ENCODE results near the gene RASGRP2. TPM values are rescaled to one million over a fixed set of nuclear protein-coding genes. Genes with fewer than 3 reads are reported as not detected.
A peak's percentile ranks its signal among the peaks of the same experiment; 100 is the strongest.

Gene RASGRP2
- total RNA-seq, 4 donors from 2014 or later = 34.5 to 84.9 (median 41.1) TPM

GRCh38 chr11:64776875-64777274 is 32.9 kb upstream of the RASGRP2 start:
- peak overlapping the region; percentile 77 to 87 for H3K4me3 ChIP-seq
- peak overlapping the region; percentile 14 to 100 (median 100) for H3K27ac ChIP-seq
- peaks cover 11 to 53% of the 10 kb centered on the region in 2 donors for H3K36me3 ChIP-seq
- H3K4me1 ChIP-seq = peaks cover 33 to 62% (median 40%) of the 10 kb centered on the region in 3 donors
- no peaks in the 10 kb centered on the region for H3K9me3 ChIP-seq
- TF ChIP-seq CTCF (IDR thresholded peaks at IDR 0.05) = no peak
- TF ChIP-seq POLR2AphosphoS5 (IDR thresholded peaks at IDR 0.05) = no peak
- no peak for TF ChIP-seq EP300 (IDR thresholded peaks at IDR 0.05)
- TF ChIP-seq POLR2A (IDR thresholded peaks at IDR 0.05) = no peak
- ATAC-seq = no peak
- WGBS, 2 donors (ENCODE audit: low coverage in 1 of 2) = 0 to 9% methylated on average over 1 to 3 of the region's 3 CpGs
- H3K27me3 ChIP-seq = no peaks in the 10 kb centered on the region

- peaks cover 34 to 66% (median 40%) of the 10 kb centered on the region in 3 donors for H3K4me1 ChIP-seq
- H3K9me3 ChIP-seq = no peaks in the 10 kb centered on the region
- no peaks in the 10 kb centered on the region for H3K27me3 ChIP-seq
- WGBS, 2 donors (ENCODE audit: low coverage in 1 of 2) = 16 to 39% methylated on average over 3 to 6 of the region's 6 CpGs
- ATAC-seq = no peak
- peak overlapping the region in 2 of 4 donors; percentile 99 to 100 for H3K27ac ChIP-seq
- TF ChIP-seq CTCF (IDR thresholded peaks at IDR 0.05) = no peak
- TF ChIP-seq POLR2A (IDR thresholded peaks at IDR 0.05) = no peak
- TF ChIP-seq EP300 (IDR thresholded peaks at IDR 0.05) = no peak
- no peak for TF ChIP-seq POLR2AphosphoS5 (IDR thresholded peaks at IDR 0.05)
- peak overlapping the region in 1 of 2 donors; percentile 77 for H3K4me3 ChIP-seq
- peaks cover 11 to 57% of the 10 kb centered on the region in 2 donors for H3K36me3 ChIP-seq
Observed at GRCh38 chr11:64776425-64776824, 32.5 kb upstream of the RASGRP2 start.

- 40 to 60% methylated on average over 3 to 4 of the region's 5 CpGs for WGBS, 2 donors (ENCODE audit: low coverage in 1 of 2)
- Histone ChIP-seq H3K27me3 (no peaks in the 10 kb centered on the region), H3K4me3 (no peak overlapping the region), H3K4me1 (peaks cover 34 to 74% (median 34%) of the 10 kb centered on the region in 3 donors), H3K27ac (peak overlapping the region in 2 of 4 donors; percentile 20 to 63), H3K9me3 (no peaks in the 10 kb centered on the region), H3K36me3 (peaks cover 23 to 80% of the 10 kb centered on the region in 2 donors)
- ATAC-seq = no peak
- TF ChIP-seq POLR2A (IDR thresholded peaks at IDR 0.05) = no peak
Observed at GRCh38 chr11:64774144-64774543, 30.2 kb upstream of the RASGRP2 start.

GRCh38 chr11:64772303-64773018 is 28.5 kb upstream of the RASGRP2 start:
- Histone ChIP-seq H3K4me1 (peaks cover 34 to 89% (median 36%) of the 10 kb centered on the region in 3 donors), H3K4me3 (no peak overlapping the region), H3K36me3 (peaks cover 30 to 97% of the 10 kb centered on the region in 2 donors), H3K27me3 (no peaks in the 10 kb centered on the region), H3K9me3 (no peaks in the 10 kb centered on the region), H3K27ac (peak overlapping the region; percentile 19 to 66 (median 64))
- TF ChIP-seq POLR2A (IDR thresholded peaks at IDR 0.05) (no peak), CTCF (IDR thresholded peaks at IDR 0.05) (no peak), POLR2AphosphoS5 (IDR thresholded peaks at IDR 0.05) (no peak), EP300 (IDR thresholded peaks at IDR 0.05) (no peak)
- ATAC-seq = no peak
- 29 to 39% methylated on average over 3 of the region's 3 CpGs for WGBS, 2 donors (ENCODE audit: low coverage in 1 of 2)

GRCh38 chr11:64771861-64772260 is 27.9 kb upstream of the RASGRP2 start:
- peaks cover 34 to 100% of the 10 kb centered on the region in 2 donors for H3K36me3 ChIP-seq

More at GRCh38 chr11:64771861-64772260, 27.9 kb upstream of the RASGRP2 start:
- TF ChIP-seq POLR2AphosphoS5 (IDR thresholded peaks at IDR 0.05) (no peak), EP300 (IDR thresholded peaks at IDR 0.05) (no peak), POLR2A (IDR thresholded peaks at IDR 0.05) (no peak), CTCF (IDR thresholded peaks at IDR 0.05) (no peak)
- Histone ChIP-seq H3K27ac (peak overlapping the region in 3 of 4 donors; percentile 1 to 65 (median 63)), H3K9me3 (no peaks in the 10 kb centered on the region), H3K4me3 (no peak overlapping the region), H3K4me1 (peaks cover 33 to 89% (median 37%) of the 10 kb centered on the region in 3 donors), H3K27me3 (no peaks in the 10 kb centered on the region)
- WGBS, 2 donors (ENCODE audit: low coverage in 1 of 2) = 46 to 75% methylated on average over 2 of the region's 2 CpGs
- no peak for ATAC-seq
